Neuronal stem cell (in vitro differentiated cells): ENCODE results near the gene ZNF232.
"Not testable (repeated sequence)": the region's sequence is repeated elsewhere in the genome, so short reads cannot be mapped to it uniquely, and the experiment has no call there.

Experiments used
- DNase-seq: peaks from one replicate; pipeline ENCODE4 v3.0.0-alpha.2; 2013; ENCODE audit warnings: low spot score
- H2AFZ ChIP-seq: one replicate; pipeline ENCODE4 v1.6.1; 2013; ENCODE audit warnings: mild to moderate bottlenecking, low read length, inconsistent platforms
- H2AK5ac ChIP-seq: 2 replicates; pipeline ENCODE4 v1.6.1; 2013; ENCODE audit warnings: low read depth, mild to moderate bottlenecking, inconsistent platforms, low read length, moderate library complexity, mixed read lengths
- H2BK120ac ChIP-seq: 2 replicates; pipeline ENCODE4 v1.6.1; 2013; ENCODE audit warnings: low read depth, mild to moderate bottlenecking, inconsistent platforms, low read length, moderate library complexity, mixed read lengths
- H2BK12ac ChIP-seq: one replicate; pipeline ENCODE4 v1.6.1; 2013; ENCODE audit warnings: low read length, inconsistent platforms
- H2BK15ac ChIP-seq: 2 replicates; pipeline ENCODE4 v1.6.1; 2013; ENCODE audit warnings: mild to moderate bottlenecking, low read length, inconsistent platforms, mixed read lengths
- H2BK5ac ChIP-seq: one replicate; pipeline ENCODE4 v1.6.1; 2013; ENCODE audit warnings: inconsistent platforms, mild to moderate bottlenecking, low read length, moderate library complexity
- H3K14ac ChIP-seq: one replicate; pipeline ENCODE4 v1.6.1; 2013; ENCODE audit warnings: low read length, inconsistent platforms
- H3K18ac ChIP-seq: 2 replicates; pipeline ENCODE4 v1.6.1; 2013; ENCODE audit warnings: low read length, inconsistent platforms
- H3K23ac ChIP-seq: 2 replicates; pipeline ENCODE4 v1.6.1; 2013; ENCODE audit warnings: low read depth, mild to moderate bottlenecking, mixed read lengths, low read length, inconsistent platforms; ENCODE audit not compliant: poor library complexity
- H3K27ac ChIP-seq: replicated peaks from 3 replicates; pipeline ENCODE4 v1.5.1; 2013; ENCODE audit warnings: low read length, inconsistent platforms
- H3K27me3 ChIP-seq, 3 experiments: 2 replicates each; pipeline ENCODE4 v1.6.1; 2013; ENCODE audit warnings: low read length in 3 of 3, mild to moderate bottlenecking in 2 of 3, inconsistent platforms in 1 of 3, low read depth in 1 of 3, mixed read lengths in 1 of 3, moderate library complexity in 1 of 3; ENCODE audit not compliant: control insufficient read depth in 3 of 3, insufficient read depth in 3 of 3
- H3K36me3 ChIP-seq, 2 donors: replicated peaks in 1 of 2; 2 replicates each; pipeline ENCODE4 v1.6.1; 2013; ENCODE audit warnings: low read length in 2 of 2; ENCODE audit not compliant: control insufficient read depth in 2 of 2, insufficient read depth in 2 of 2
- H3K4ac ChIP-seq: 2 replicates; pipeline ENCODE4 v1.6.1; 2013; ENCODE audit warnings: inconsistent platforms, mild to moderate bottlenecking, low read length, moderate library complexity
- H3K4me1 ChIP-seq, 2 donors: 1 replicate in 1 of 2; 2 replicates in 1 of 2; pipeline ENCODE4 v1.6.1; 2013; ENCODE audit warnings: low read length in 2 of 2, low read depth in 1 of 2; ENCODE audit not compliant: control insufficient read depth in 2 of 2, insufficient read depth in 1 of 2
- H3K4me2 ChIP-seq: one replicate; pipeline ENCODE4 v1.6.1; 2013; ENCODE audit warnings: mild to moderate bottlenecking, low read length, inconsistent platforms; ENCODE audit not compliant: insufficient read depth, poor library complexity, severe bottlenecking
- H3K4me3 ChIP-seq, 2 donors: 2 replicates each; pipeline ENCODE4 v1.5.1; 2013; ENCODE audit warnings: low read length in 2 of 2, mild to moderate bottlenecking in 2 of 2, inconsistent platforms in 1 of 2, moderate library complexity in 1 of 2
- H3K79me1 ChIP-seq: one replicate; pipeline ENCODE4 v1.6.1; 2013; ENCODE audit warnings: low read depth, mild to moderate bottlenecking, inconsistent platforms, low read length, moderate library complexity
- H3K9ac ChIP-seq: one replicate; pipeline ENCODE4 v1.6.1; 2013; ENCODE audit warnings: mild to moderate bottlenecking, low read depth, low read length, inconsistent platforms; ENCODE audit not compliant: poor library complexity
- H3K9me3 ChIP-seq, 2 donors: replicated peaks in 1 of 2; 2 replicates each; pipeline versions ENCODE3 to v1.6.1; 2013; ENCODE audit warnings: low read length in 2 of 2, mild to moderate bottlenecking in 2 of 2, inconsistent platforms in 1 of 2, low read depth in 1 of 2, mixed read lengths in 1 of 2, moderate library complexity in 1 of 2; ENCODE audit not compliant: control insufficient read depth in 2 of 2, insufficient read depth in 1 of 2
- H4K8ac ChIP-seq: one replicate; pipeline ENCODE4 v1.6.1; 2013; ENCODE audit warnings: low read depth, mild to moderate bottlenecking, inconsistent platforms, low read length, moderate library complexity
- H4K91ac ChIP-seq: one replicate; pipeline ENCODE4 v1.6.1; 2013; ENCODE audit warnings: low read length, low read depth, mild to moderate bottlenecking, inconsistent platforms; ENCODE audit not compliant: poor library complexity
- WGBS, 2 donors: extraction: QIAGEN DNeasy Blood & Tissue Kit; methylation state at CpG; one replicate each; pipeline ENCODE4 v1.1.7; 2013; ENCODE audit warnings: missing lambda C conversion rate in 2 of 2, mixed read lengths in 1 of 2; ENCODE audit not compliant: insufficient read length in 2 of 2, insufficient replicate concordance in 1 of 2; ENCODE audit errors: extremely low coverage in 2 of 2; 5-methylcytosine and 5-hydroxymethylcytosine counted together

The ZNF232 gene

GRCh38 chr17:5120436-5121185 is 8.9 kb upstream of the ZNF232 start:
- H2BK120ac ChIP-seq, H2BK15ac ChIP-seq, H2BK5ac ChIP-seq, H3K4me2 ChIP-seq, H3K23ac ChIP-seq, H3K27ac ChIP-seq, H2AK5ac ChIP-seq, H4K91ac ChIP-seq, H3K79me1 ChIP-seq, H3K4ac ChIP-seq, H3K14ac ChIP-seq, H3K9ac ChIP-seq, H3K36me3 ChIP-seq, H2AFZ ChIP-seq, H4K8ac ChIP-seq, H3K4me3 ChIP-seq, DNase-seq, H3K4me1 ChIP-seq, H3K18ac ChIP-seq: not testable (repeated sequence)
- peaks cover 8 to 11% of the 10 kb centered on the region in 2 donors for H3K9me3 ChIP-seq
- WGBS, 2 donors = no CpG with 5 or more reads among the region's 6 CpGs
- H3K27me3 ChIP-seq = peaks cover 0 to 32% (median 7%) of the 10 kb centered on the region in 3 experiments
- peak overlapping the region; percentile 58 for H2BK12ac ChIP-seq

GRCh38 chr17:5120036-5120435 is 8.4 kb upstream of the ZNF232 start:
- H3K9ac ChIP-seq = no peak overlapping the region
- no peak for DNase-seq
- H2AFZ ChIP-seq = no peak overlapping the region
- H3K4ac ChIP-seq = no peak overlapping the region
- H3K4me1 ChIP-seq = peaks cover 2 to 3% of the 10 kb centered on the region in 2 donors
- no peak overlapping the region for H2BK12ac ChIP-seq
- peaks cover 0 to 32% (median 7%) of the 10 kb centered on the region in 3 experiments for H3K27me3 ChIP-seq
- H3K18ac ChIP-seq = no peak overlapping the region
- no peaks in the 10 kb centered on the region for H3K36me3 ChIP-seq
- peaks cover 8% of the 10 kb centered on the region for H3K79me1 ChIP-seq
- H2BK5ac ChIP-seq = no peak overlapping the region
- no peak overlapping the region for H4K8ac ChIP-seq
- H2BK15ac ChIP-seq = no peak overlapping the region
- H2AK5ac ChIP-seq = no peak overlapping the region
- no peak overlapping the region for H2BK120ac ChIP-seq
- H3K23ac ChIP-seq = no peak overlapping the region
- H3K4me2 ChIP-seq = no peak overlapping the region
- H3K27ac ChIP-seq = no peak overlapping the region
- no peak overlapping the region for H3K14ac ChIP-seq
- H4K91ac ChIP-seq = no peak overlapping the region
- no peak overlapping the region for H3K4me3 ChIP-seq
- peaks cover 8 to 11% of the 10 kb centered on the region in 2 donors for H3K9me3 ChIP-seq
- WGBS, 2 donors = no CpG with 5 or more reads among the region's 7 CpGs

- H3K9me3 ChIP-seq = peaks cover 7 to 8% of the 10 kb centered on the region in 2 donors
- peaks cover 0 to 9% of the 10 kb centered on the region in 2 donors for H3K36me3 ChIP-seq
- H3K79me1 ChIP-seq = peaks cover under 1% of the 10 kb centered on the region
- peaks cover 0 to 2% of the 10 kb centered on the region in 2 donors for H3K4me1 ChIP-seq
- H2BK15ac ChIP-seq = no peak overlapping the region
- no peak overlapping the region for H3K4me2 ChIP-seq
- no peak overlapping the region for H3K18ac ChIP-seq
- WGBS, 2 donors = no CpG with 5 or more reads among the region's 6 CpGs
- no peak overlapping the region for H2AFZ ChIP-seq
- DNase-seq = no peak
- H3K4ac ChIP-seq = no peak overlapping the region
- no peak overlapping the region for H2BK12ac ChIP-seq
- H2BK5ac ChIP-seq = no peak overlapping the region
- no peak overlapping the region for H3K23ac ChIP-seq
- H3K27ac ChIP-seq = no peak overlapping the region
- peaks cover 0 to 22% (median 3%) of the 10 kb centered on the region in 3 experiments for H3K27me3 ChIP-seq
- H2BK120ac ChIP-seq = no peak overlapping the region
- H3K9ac ChIP-seq = no peak overlapping the region
- no peak overlapping the region for H3K14ac ChIP-seq
- H2AK5ac ChIP-seq = no peak overlapping the region
- H3K4me3 ChIP-seq = no peak overlapping the region
- H4K91ac ChIP-seq = no peak overlapping the region
- H4K8ac ChIP-seq = no peak overlapping the region
Measured at GRCh38 chr17:5118219-5118618, 6.5 kb upstream of the ZNF232 start.
